NCI-H2171 treated with DMSO at 0.1 percent for 48 hours (cell line): ENCODE data around the gene TIAM2.

Source experiments
- DNase-seq: peaks from one replicate; lab custom pipeline; 2025; lab: John Stamatoyannopoulos, UW

TIAM2 gene

DNA sequence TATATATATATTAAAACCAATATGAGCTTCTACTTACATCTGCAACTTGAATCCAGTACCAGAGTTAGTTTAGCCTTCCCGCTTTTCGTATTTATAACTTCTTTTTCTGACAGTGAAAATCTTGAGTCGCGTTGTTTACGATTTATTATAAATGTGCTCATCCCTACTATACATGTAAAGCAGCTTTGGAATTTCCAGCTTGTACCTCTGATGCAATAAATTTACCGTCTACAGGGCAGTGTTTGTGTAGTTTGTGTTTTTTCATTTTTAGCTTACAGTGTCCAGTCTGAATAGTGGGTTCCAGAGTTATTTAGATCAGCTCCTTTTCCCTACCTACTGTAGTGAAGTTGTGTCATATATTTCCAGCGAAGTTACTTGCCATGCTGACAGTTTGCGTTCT lies 66.3 kb downstream of the TIAM2 start:
- DNase-seq = no peak

DNA sequence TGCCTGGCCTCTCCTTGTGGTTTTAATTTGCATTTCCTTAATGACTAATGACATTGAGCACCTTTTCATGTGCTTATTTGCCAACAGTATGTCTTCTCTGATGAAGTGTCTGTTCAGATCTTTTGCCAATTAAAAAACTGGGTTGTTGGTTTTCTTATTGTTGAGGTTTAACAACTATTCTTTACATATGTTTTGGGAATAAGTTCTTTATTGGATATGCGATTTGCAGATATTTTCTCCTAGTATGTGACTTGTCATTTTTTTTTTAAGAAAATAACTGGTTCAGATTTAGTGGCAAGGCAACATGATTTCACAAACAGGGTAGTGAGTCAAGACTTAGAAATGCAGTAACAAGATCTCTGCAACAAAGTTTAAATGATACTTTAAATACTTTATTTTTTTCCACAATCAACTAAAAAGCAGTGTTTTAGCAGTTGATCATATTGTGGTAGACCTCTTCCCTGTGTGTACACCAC lies 67.8 kb downstream of the TIAM2 start:
- no peak for DNase-seq

DNA sequence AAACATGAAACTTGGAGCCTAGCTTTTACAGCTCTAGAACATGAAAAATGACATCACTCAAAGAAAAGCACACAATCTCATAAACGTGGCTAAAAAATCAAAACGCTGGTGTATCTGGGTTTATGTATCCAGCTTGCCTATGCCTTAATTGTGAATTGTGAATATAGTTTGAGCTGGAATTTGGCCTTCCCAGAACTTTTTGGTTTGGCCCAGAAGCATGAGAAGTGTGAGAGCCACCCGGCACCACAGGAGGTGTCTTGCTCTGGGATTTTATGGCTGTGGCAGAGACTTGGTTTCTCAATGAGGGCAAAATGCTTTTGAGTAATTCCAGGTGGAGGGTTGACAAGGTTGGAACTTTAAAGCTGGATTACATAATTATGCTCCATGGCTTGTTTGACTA lies 69.2 kb downstream of the TIAM2 start:
- DNase-seq = no peak

DNA sequence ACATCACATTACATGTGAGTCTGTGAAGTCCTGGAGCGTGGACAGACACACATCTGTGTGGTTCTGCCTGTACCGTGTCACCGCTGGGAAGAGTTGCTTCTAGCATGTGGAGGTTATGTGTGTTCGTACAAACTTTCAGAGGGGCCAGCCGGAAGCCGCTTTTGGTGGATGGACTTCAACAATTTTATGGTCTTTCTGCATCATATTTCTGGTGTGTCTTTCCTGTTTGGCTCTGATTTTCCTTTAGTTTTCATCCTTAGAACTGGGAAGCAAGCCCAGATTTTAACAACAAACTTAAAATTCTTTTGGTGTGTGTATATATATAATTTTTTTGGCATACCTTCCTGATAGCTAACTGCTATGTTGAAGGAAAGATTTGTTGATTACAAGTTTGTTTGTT lies 71.2 kb downstream of the TIAM2 start:
- DNase-seq = no peak

DNA sequence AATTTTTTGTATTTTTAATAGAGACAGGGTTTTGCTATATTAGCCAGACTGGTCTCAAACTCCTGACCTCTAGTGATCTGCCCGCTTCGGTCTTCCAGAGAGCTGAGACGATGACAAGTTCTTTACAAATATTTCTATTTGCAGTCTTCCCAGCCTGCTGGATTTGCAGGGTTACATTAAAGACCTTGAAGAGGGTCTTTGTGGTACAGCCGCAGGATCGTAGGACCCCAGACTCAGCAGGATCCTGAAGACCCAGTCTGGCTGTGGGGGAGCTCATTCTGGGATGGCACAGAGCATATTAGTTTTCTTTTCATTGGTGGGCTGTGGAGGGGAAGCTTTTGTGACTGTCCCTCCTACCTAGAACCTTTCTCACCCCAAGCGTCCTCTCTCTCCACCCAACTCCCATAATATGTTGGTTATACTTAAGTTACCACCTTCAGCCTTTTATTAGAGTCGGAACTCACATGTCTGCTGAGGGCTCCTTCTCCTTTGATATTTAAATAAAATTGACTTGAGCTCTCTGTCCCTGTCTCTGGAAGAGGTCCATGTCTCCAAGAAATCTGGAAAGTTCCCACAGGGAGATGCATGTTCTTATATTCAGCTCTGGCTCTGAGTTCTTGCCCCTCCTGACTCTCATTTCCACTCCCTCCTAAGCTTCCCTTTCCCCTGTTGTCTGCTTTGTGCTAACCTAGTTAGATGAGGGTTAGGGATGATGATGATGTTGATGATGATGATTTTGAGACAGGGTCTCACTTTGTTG lies 72.0 kb downstream of the TIAM2 start:
- DNase-seq = no peak

DNA sequence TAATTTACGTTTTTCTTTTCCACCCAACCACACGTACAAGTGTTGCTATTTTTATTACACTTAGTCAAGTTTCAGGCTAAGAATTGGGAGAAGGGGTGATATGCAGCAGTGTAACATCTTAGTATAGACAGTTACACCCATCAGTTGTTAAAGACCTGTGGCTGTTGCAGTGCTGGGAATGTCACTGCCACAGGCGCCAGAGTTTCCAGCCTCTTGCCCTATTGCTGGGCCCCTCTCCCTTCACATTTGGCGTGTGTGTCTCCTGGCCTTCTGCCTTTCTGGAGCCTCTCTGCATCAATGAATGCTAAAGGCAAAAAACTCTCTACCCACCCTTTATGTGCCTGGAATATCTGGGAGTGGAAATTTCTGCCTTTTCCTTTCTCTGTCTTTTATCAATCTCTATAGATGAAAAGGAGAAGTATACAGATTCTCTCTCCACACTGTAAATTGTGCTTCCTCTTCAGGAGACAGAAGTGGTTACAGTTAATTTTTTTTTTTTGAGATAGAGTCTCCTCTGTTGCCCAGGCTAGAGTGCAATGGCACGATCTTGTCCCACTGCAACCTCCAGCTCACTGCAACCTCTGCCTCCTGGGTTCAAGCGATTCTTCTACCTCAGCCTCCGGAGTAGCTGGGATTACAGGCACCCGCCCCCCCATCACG lies 73.0 kb downstream of the TIAM2 start:
- DNase-seq = no peak

DNA sequence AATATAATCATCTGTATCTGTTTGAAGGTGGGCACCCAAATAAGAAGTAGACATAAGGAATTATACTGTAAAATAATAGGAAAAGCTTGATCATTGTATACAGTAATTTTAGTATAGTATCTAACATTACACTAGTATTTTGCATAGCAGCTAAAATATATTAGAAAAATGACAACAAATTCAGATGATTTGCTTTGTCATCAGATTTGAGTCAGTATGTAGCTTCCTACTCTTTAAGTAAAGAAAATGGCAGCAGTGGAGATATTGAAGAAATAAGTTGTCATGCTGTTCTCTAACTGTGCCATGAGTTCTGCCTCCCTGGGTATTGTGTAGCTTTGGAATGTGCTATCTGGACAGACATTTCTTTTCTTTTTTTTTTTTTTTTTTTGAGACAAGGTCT lies 74.4 kb downstream of the TIAM2 start:
- DNase-seq = no peak

DNA sequence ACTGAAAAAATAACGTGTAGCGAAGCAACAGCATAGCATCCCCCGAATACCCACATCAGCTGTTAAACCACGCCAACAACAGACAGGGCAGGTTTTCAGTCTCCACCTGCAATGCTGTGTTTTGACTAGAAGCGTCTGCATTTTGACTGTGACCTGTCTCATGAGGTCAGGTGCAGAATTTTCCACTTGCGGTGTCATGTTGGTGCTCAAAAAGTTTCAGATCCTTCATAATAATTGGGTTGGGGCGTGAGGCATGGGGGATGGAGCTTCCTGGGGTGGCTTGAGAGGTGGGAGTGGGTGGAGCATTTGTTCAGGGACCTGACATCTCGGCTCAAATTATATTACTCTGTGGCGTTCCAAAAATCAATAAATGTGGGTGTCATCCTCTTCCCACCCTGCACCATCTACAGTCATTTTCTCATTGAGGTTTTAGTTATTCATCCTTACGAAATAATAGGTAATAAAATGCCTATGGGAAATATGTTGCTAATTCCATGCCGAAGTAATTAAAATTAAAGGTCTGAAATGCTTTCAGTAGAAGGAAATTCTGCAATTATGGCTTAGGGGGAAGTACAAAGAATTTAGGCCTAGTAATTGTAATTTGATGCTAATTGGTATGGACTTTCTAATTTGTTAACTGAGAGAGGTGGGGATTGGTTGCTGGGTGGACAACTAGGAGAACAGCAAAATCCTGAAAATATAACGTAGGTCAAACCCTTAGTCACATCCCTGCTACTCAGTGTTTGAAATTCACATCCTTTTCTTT lies 81.0 kb downstream of the TIAM2 start:
- DNase-seq = no peak

DNA sequence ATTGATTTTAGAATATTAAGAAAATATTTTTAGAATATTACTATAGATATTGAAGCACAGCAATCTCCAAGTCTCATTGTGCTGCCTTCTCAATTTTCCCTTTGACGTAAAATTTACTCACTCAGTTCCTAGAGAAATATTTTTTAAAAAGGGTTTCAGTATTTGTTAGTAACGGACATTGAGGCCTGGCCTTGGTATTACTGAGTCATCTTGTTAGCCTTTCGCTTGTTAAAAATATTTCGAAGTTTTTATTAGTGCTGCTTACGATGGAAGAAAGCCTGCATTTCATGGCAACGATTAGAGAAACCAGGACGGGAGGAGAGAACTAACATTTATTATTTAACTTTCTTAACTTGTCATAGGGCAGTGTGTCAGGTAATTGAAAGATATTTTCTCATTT lies 82.2 kb downstream of the TIAM2 start:
- DNase-seq = no peak

DNA sequence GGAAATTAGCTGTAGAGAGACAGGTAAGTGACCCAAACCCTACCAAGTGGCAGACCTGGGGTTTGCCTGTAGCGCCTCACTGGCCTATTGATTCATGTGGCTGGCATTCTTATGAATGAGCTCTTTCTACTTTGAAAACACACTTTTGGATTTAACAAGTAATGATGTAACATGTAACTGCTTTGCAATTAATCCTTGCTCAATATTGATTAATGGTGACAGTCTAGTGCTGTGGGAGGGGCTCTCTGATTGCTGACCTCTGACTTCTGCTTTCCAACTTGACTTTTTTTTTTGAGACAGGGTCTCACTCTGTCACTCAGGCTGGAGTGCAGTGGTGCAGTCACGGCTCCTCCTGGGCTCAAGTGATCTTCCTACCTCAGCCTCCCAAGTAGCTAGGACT lies 82.7 kb downstream of the TIAM2 start:
- DNase-seq = no peak

DNA sequence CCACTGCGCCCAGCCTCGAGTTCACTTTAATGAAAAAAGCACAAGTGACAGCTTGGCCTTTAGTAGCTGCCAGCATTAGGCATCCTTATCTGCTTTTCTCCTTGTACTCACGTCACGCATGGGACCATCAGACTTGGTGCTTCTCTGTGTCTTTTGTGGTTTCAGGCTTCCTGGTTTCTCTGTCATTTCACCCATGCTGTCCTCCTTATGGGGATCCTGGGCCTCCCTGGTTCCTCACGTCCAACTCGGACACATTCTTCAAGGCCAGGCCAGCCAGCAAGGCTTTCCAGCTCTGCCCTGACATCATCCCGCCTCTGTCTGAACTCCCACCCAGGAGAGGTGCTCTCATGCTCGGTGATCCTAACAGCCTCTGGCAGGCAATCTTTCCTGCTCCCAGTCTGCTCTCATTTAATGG lies 83.2 kb downstream of the TIAM2 start:
- DNase-seq = no peak

DNA sequence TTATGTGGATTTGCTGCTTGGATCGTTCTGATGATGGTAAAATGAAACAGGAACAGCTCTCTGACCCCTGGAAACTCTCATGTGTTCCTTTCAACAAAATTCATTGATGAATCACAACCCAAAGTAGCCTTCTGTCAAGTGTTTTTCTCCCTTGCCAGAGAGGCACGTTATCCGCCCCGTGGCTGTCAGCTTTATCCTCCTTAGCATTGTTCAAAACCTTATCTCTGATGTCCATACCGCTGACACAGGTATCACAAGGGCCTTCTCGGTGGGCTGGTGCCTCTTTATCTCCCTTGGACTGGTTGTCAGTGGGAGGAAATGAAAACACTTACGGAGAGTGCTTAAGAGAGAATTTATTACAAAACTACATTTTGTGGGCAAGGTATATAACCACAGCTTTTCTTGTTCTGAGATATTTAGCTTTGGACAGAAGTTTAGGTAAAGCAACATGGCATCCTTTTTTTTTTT lies 84.9 kb downstream of the TIAM2 start:
- DNase-seq = no peak

DNA sequence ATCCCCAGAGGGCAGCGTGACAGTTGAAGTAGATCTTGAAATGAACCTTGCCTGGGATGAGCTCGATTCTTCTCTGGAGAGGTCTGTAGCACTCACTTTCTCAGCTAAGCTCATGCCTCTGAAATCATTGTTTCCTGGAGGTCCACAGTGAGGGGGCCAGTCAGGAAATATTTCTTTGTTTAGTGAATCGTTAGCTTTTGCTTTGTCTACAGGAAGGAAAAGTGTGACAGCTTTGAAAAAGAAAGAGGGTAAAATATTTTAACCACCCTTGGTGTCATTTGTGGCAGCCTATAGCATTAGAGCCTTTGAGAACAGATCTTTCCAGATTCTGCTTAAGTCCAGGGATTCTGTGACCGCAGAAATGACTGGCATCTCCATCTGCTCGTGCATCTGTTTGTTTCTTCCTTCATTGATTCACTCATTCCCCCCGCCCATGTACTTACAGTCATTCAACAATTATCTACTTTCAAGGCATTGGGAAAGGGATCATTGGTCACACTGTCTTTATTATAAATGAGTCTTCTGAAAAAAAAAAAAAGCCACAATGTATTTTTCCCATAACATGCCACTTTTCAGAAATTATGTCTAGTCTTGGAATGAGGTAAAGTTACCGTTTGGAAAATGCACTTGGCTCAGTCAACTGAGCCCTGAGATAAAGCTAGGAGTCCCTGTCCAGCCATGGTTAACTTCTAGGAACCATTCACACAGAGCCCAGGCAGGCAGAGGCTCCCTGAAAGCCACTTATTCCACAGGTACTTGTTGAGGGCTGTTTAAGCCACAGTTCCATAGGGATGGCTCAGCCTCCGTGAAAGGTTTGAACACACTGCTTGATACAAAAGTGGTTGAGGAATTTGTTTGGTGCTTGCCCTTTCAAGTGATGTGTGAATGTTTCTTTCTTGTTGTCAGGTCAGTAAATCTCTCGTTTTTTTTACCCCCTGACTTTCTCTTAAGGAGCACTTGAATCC lies 86.0 kb downstream of the TIAM2 start:
- DNase-seq = peak; percentile 9

DNA sequence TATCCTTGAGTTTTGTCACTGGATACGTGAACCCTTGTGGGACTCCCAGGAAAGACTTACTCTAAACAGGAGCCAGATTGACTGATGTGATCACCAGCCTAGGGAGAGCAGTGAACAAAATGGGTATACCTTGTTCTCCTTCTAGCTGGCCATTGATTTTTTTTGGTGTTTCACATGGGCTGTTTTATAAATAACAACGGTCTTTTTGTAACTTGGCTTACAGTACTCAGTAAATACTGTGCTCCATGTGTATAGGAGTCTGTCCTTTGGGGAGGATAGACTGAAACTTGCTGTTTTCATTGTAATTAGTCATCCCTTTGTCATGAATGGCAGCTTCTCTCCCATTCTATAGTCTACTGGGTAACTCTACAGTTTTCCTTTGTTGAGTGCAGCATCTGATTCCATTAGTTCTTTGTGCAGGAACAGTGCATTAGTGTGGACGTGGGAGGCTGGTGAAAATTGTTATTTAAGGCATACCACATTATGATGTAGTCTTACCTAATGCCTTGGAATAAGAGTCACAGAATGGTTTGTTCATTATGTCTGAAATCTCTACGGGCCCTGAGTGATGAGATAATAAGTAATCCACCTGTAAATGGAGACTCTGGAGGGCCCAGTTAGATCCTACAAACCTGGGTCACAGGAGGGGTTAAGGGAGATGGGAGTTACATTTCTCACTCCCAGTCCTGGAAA lies 89.5 kb downstream of the TIAM2 start:
- no peak for DNase-seq

DNA sequence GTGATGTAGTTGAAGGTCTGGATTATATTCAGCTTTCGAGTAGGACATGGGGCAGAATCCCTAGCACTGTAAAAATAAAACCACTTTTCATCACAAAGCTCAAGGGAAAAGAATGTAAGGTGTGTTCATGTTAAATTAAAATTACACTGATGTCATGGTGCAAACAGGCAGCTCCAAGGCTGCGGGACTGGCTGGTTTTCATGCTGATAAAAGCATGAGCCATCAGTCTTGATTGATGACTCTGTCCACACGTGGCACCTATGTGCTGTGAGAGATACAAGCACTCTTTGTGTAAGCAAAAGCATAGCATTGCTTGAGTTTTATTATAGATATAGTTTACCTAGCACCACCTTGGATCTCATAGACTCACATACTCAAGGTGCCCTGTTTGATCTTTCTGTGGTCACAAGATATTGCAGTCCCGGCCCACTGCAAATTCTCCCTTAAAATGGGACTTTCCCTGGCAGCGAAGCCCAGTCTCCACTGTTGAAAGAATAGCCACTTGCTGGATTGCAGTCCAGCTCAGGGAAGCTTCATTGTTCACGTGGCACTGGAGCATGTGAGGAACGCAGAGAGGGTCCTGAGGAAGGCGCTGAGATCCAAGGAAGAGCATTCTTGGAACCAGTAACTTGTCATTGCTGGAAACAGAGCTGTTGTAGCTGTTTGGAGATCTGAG lies 90.6 kb downstream of the TIAM2 start:
- DNase-seq = no peak

DNA sequence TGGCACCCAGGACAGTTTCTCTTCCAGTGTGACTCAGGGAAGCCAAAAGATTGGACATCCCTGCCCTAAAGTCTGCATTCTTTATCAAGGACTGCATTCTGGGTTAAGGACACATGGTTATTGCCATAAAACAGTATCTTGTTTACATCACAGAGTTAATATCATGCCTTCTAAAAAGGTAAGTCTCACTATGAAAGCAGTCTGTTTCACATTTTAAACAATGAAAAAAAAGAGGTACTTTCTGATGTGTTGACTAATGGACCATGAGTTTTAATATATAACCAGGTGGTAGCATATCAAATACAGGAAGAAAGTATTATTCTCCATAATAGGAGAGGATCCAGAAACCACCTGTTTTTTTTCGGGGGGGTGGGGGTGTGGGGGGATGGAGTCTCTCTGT lies 93.7 kb downstream of the TIAM2 start:
- no peak for DNase-seq

DNA sequence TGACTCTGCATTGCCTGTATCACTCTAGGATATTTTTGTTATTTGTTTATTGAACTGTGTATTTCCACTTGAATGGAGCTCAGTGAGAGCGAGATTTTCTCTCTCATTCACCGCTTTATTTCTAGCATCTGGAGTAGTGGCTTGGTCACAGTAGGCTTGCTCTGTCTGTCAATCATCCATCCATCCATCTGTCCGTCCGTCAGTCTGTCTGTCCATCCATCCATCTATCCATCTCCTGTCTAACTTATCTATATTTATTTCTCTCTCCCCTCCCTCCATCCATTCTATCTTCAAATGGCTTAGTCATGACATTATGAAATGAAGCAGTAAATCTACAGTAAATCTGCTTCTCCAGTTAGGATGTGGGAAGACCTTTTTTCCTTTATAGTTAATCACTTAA lies 94.6 kb downstream of the TIAM2 start:
- no peak for DNase-seq

DNA sequence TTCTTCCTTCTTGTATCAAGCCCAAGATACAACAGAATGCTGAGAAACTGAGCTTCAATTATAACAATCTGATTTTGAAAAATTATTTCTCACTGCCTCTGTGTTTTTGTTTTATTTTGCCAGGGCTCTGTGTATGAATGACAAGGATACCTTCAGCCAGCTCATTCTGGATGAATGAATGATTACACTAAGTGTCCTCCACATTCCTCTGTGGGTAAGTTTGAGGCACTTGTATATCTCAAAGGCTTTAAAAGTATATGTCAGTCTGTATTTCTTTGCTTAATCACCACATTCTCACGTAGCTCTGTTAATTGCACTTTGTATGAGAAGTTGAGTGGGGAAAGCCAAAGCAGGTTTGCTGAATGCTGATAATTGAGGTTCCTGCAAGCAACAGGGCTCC lies 95.1 kb downstream of the TIAM2 start:
- DNase-seq = no peak

DNA sequence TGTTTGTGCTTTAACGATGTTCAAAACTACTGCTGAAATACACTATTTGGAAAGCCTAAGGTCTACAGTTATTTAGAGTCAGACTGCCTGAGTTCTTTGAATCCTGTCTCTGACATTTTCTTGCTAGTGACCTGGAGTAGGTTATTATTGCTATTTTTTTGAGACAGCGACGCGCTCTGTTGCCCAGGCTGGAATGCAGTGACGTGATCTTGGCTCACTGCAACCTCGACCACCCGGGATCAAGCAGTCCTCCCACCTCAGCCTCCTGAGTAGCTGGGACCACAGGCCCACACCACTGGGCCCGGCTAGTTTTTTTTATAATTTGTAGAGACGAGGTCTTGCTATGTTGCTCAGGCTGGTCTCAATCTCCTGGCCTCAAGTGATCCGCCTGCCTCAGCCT lies 96.6 kb downstream of the TIAM2 start:
- no peak for DNase-seq

DNA sequence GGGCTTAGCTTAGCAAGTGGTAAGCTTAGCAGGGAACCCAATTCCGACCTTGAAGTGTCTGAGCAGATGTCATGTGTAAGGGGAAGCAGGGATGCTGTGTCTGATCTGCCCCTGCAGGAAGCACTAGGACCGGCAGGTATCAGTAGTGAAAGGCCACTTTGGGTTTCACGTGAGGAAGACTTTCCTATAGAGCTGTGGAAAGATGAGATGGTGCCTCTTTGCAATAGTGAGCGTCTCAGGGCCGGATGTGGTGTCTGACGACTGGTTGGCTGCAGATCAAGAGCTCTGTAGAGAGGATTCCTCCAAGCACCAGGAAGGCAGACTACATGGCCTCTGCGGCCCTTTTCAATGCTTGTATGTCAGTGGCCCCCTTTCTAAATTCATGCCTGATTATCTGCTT lies 98.3 kb downstream of the TIAM2 start:
- no peak for DNase-seq

DNA sequence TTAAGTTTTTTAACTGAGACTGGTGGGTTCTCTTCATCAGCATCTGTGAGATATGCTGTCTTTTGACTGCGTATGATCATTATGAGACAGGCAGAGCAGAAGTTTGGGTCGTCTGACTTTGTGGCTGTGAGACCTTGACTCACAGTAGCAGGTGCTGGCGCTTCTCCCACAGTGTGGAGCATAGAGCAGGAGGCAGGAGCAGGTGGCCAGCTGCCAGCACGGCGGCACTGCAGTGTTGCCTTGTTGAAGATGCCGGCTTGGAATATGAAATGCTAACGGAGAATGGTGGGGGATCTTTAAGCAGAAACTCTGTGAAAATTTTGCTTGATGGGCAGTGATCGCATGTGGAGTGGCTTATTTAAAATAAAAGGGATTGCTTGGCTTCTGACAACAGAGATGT lies 105.0 kb downstream of the TIAM2 start:
- DNase-seq = peak; percentile 87
